MCF 10A (cell line): ENCODE results near the gene CALCA. TPM values are rescaled to one million over a fixed set of nuclear protein-coding genes. Genes with fewer than 3 reads are reported as not detected.
A peak's percentile ranks its signal among the peaks of the same experiment; 100 is the strongest.

Experiments used
- BruUV-seq: library from RNA; stranded (reverse); fragments of 400-500 nt; replicated peaks from 2 replicates; lab custom pipeline; 2021; lab: Mats Ljungman, UMichigan
- CTCF ChIA-PET: fragments of 300-600 bp; sonication (Branson Sonifier 250); formaldehyde crosslinking; extraction: SDS; loops from one replicate; lab custom pipeline; 2021; ENCODE audit warnings: antibody characterized with exemption, inconsistent platforms; lab: Yijun Ruan, JAX
- POLR2A ChIA-PET: fragments of 300-600, 350-650 bp; sonication (Branson Sonifier 250); formaldehyde crosslinking; extraction: SDS; loops from one replicate; lab custom pipeline; 2020; ENCODE audit warnings: antibody characterized with exemption, inconsistent platforms; lab: Yijun Ruan, JAX
- DNase-seq: peaks from one replicate; pipeline ENCODE4 v3.0.0-alpha.2; 2018; ENCODE audit not compliant: unreplicated experiment
- H3K27ac Mint-ChIP-seq: one replicate; pipeline ENCODE4 v1.8.0; 2022; ENCODE audit warnings: mild to moderate bottlenecking, low read depth, mixed read lengths; ENCODE audit not compliant: unreplicated experiment
- H3K27me3 Mint-ChIP-seq: one replicate; pipeline ENCODE4 v1.8.0; 2022; ENCODE audit warnings: mixed read lengths; ENCODE audit not compliant: insufficient read depth, unreplicated experiment
- H3K36me3 Mint-ChIP-seq: one replicate; pipeline ENCODE4 v1.8.0; 2022; ENCODE audit warnings: mild to moderate bottlenecking, moderate library complexity, mixed read lengths; ENCODE audit not compliant: insufficient read depth, unreplicated experiment
- H3K4me1 Mint-ChIP-seq: one replicate; pipeline ENCODE4 v1.8.0; 2022; ENCODE audit warnings: mixed read lengths; ENCODE audit not compliant: insufficient read depth, unreplicated experiment
- H3K4me3 Mint-ChIP-seq: one replicate; pipeline ENCODE4 v1.8.0; 2022; ENCODE audit warnings: mild to moderate bottlenecking, moderate library complexity, mixed read lengths; ENCODE audit not compliant: unreplicated experiment
- H3K9me3 Mint-ChIP-seq: one replicate; pipeline ENCODE4 v1.8.0; 2022; ENCODE audit warnings: mixed read lengths; ENCODE audit not compliant: unreplicated experiment
- intact Hi-C: fragments of 100-400 bp; cut with micrococcal nuclease; formaldehyde crosslinking; loops from 2 replicates; pipeline ENCODE4 v1.14.1; 2022
- total RNA-seq: library from RNA; stranded (reverse); gene quantifications from 2 replicates; pipeline ENCODE4 v1.2.3, GENCODE V29; 2022
- TF ChIP-seq, protein P1 (sequence below): fragments of 200-600 bp; IDR thresholded peaks from one replicate; pipeline ENCODE4 v1.8.0; 2022; ENCODE audit warnings: antibody characterized with exemption, mild to moderate bottlenecking; ENCODE audit not compliant: unreplicated experiment

CALCA gene
- total RNA-seq, 1 experiment from 2014 or later = not detected

- Mint-ChIP-seq H3K9me3 (no peaks in the 10 kb centered on the region), H3K4me1 (peaks cover 9% of the 10 kb centered on the region), H3K4me3 (no peak overlapping the region), H3K36me3 (no peaks in the 10 kb centered on the region), H3K27me3 (peaks cover 13% of the 10 kb centered on the region), H3K27ac (no peak overlapping the region)
- TF ChIP-seq, protein P1, sequence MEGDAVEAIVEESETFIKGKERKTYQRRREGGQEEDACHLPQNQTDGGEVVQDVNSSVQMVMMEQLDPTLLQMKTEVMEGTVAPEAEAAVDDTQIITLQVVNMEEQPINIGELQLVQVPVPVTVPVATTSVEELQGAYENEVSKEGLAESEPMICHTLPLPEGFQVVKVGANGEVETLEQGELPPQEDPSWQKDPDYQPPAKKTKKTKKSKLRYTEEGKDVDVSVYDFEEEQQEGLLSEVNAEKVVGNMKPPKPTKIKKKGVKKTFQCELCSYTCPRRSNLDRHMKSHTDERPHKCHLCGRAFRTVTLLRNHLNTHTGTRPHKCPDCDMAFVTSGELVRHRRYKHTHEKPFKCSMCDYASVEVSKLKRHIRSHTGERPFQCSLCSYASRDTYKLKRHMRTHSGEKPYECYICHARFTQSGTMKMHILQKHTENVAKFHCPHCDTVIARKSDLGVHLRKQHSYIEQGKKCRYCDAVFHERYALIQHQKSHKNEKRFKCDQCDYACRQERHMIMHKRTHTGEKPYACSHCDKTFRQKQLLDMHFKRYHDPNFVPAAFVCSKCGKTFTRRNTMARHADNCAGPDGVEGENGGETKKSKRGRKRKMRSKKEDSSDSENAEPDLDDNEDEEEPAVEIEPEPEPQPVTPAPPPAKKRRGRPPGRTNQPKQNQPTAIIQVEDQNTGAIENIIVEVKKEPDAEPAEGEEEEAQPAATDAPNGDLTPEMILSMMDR = no peak
- intact Hi-C loops = no loop called here
- CTCF ChIA-PET = no interaction called here
- no peak for DNase-seq
- POLR2A ChIA-PET = no interaction called here
- no TSS peak for BruUV-seq
Observed at GRCh38 chr11:14977101-14977880, 5.1 kb upstream of the CALCA start.

GRCh38 chr11:14975252-14975587 lies 3.1 kb upstream of the CALCA start:
- TF ChIP-seq, protein P1 = no peak
- Mint-ChIP-seq H3K9me3 (no peaks in the 10 kb centered on the region), H3K36me3 (no peaks in the 10 kb centered on the region), H3K4me3 (no peak overlapping the region), H3K27me3 (peaks cover 22% of the 10 kb centered on the region), H3K4me1 (no peaks in the 10 kb centered on the region), H3K27ac (no peak overlapping the region)
- no TSS peak for BruUV-seq
- intact Hi-C loops = no loop called here
- no peak for DNase-seq
- POLR2A ChIA-PET = interaction anchor here (0.8 kb wide), 1 partner anchor 68 kb away, joined by 4 read pairs; no protein-coding TSS in a partner anchor
- CTCF ChIA-PET = interaction anchor here (0.6 to 3.5 kb wide), 5 partner anchors 9 to 287 kb away, joined by 3 to 20 read pairs (median 4); partner anchors contain the start of gene CALCB

- intact Hi-C loops = loop anchor here (1.0 to 5.0 kb wide), 2 partner anchors 33 to 101 kb away; no protein-coding TSS in a partner anchor
- TF ChIP-seq, protein P1 = peak; percentile 52
- H3K27ac Mint-ChIP-seq = no peak overlapping the region
- ChIA-PET CTCF (interaction anchor here (0.6 to 3.5 kb wide), 12 partner anchors 8 to 1777 kb away, joined by 3 to 20 read pairs (median 4); partner anchors contain the start of gene CALCB), POLR2A (interaction anchor here (0.7 kb wide), 1 partner anchor 241 kb away, joined by 3 read pairs; no protein-coding TSS in a partner anchor)
- no peaks in the 10 kb centered on the region for H3K9me3 Mint-ChIP-seq
- BruUV-seq = no TSS peak
- no peak overlapping the region for H3K4me3 Mint-ChIP-seq
- peaks cover 22% of the 10 kb centered on the region for H3K27me3 Mint-ChIP-seq
- no peaks in the 10 kb centered on the region for H3K4me1 Mint-ChIP-seq
- H3K36me3 Mint-ChIP-seq = no peaks in the 10 kb centered on the region
- peak; percentile 49 for DNase-seq
Observed at GRCh38 chr11:14974515-14975251, 2.5 kb upstream of the CALCA start.
